Body of pancreas (tissue), 4 donors: ENCODE results near the gene APOBEC3B. TPM values are rescaled to one million over a fixed set of nuclear protein-coding genes. Genes with fewer than 3 reads are reported as not detected.
"Not testable (repeated sequence)": the region's sequence is repeated elsewhere in the genome, so short reads cannot be mapped to it uniquely, and the experiment has no call there.

Experiments
- ATAC-seq: fragments of 150-250 bp; one replicate; pipeline ENCODE4 v1.9.1; 2016
- DNase-seq, 4 donors: peaks; one replicate each; pipeline ENCODE4 v3.0.0-alpha.2; 2019
- H3K27ac ChIP-seq, 4 donors: fragments of 200-600 bp; sonication (generic); 1 replicate in 3 of 4; 2 replicates in 1 of 4; pipeline versions ENCODE4 v1.5.1 to v1.6.1; 2016 to 2019; ENCODE audit warnings: mild to moderate bottlenecking in 1 of 4, mixed read lengths in 1 of 4, moderate library complexity in 1 of 4
- H3K27me3 ChIP-seq, 2 donors: fragments of 200-600 bp; sonication (generic); one replicate each; pipeline ENCODE4 v1.6.0; 2016; ENCODE audit warnings: mild to moderate bottlenecking in 1 of 2
- H3K36me3 ChIP-seq, 2 donors: fragments of 200-600 bp; sonication (generic); replicated peaks in 1 of 2; 2 replicates each; pipeline ENCODE4 v1.5.1; 2016; ENCODE audit warnings: low read depth in 2 of 2; ENCODE audit not compliant: insufficient read depth in 1 of 2
- H3K4me1 ChIP-seq: fragments of 200-600 bp; sonication (generic); one replicate; pipeline ENCODE4 v1.6.0; 2016
- H3K4me3 ChIP-seq, 2 donors: fragments of 200-600 bp; sonication (generic); 1 replicate in 1 of 2; 2 replicates in 1 of 2; pipeline ENCODE4 v1.5.1; 2016 to 2019
- H3K9me3 ChIP-seq, 3 donors: fragments of 200-600 bp; sonication (generic); 1 replicate in 2 of 3; 2 replicates in 1 of 3; pipeline ENCODE4 v1.5.1; 2016
- POLR2A ChIP-seq, 3 donors: fragments of 450-650 bp; IDR thresholded peaks; one replicate each; pipeline ENCODE4 v1.6.1; 2016; ENCODE audit warnings: antibody characterized with exemption in 3 of 3, mild to moderate bottlenecking in 2 of 3
- WGBS, 2 donors: methylation state at CpG; one replicate each; pipeline ENCODE4 v1.1.5; 2017; 5-methylcytosine and 5-hydroxymethylcytosine counted together
- intact Hi-C: fragments of 100-400 bp; cut with DNase I; formaldehyde crosslinking; loops from one replicate; pipeline ENCODE4 v1.15.1; 2023
- total RNA-seq, 2 donors: library from RNA; depleted of rRNA; stranded (reverse); fragments of >200 nt; gene quantifications; one replicate each; pipeline ENCODE4 v1.1.0, GENCODE V29; 2016
- TF ChIP-seq, protein P1 (sequence below), 7 experiments: fragments of 450-650 bp in 4 of 7; fragments of 200-600 bp in 3 of 7; sonication (generic) in 3 of 7; IDR thresholded peaks; one replicate each; pipeline ENCODE4 v1.5.1; 2016 to 2019; ENCODE audit warnings: antibody characterized with exemption in 7 of 7

Gene APOBEC3B
- total RNA-seq, 2 donors from 2014 or later, result 2.1 TPM; not detected in 1

DNA sequence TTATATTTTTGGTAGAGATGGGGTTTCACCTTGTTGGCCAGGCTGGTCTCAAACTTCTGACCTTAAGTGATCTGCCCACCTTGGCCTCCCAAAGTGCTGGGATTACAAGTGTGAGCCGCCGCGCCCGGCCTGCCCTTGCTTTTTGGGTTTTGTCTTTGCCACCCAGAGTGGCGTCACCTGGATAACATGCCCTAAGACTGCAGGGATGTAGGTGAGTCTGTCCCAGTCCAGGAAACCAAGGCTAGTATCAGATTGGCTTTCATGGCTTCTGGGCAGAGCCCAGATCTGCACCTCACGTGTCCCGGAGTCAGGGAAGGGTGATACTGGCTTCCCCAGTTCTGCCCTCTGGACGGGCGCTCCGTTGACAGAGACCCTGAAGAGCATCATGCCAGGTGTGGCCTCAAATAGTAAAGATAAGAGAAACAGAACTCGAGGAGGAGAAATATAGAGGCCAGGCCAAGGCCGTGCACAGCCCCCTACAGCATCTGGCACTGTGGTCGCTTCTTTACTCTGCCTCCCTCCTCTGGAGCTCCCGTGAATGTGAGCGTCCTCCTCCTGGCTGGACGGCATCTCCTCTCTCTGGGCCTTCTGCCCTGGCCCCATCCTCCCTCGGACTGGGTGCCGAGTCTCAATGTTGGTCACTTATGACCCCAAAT lies 7.8 kb upstream of the APOBEC3B start:
- Histone ChIP-seq H3K4me1 (peaks cover 5% of the 10 kb centered on the region), H3K4me3 (no peak overlapping the region), H3K27me3 (no peaks in the 10 kb centered on the region), H3K27ac (no peak overlapping the region), H3K36me3 (no peaks in the 10 kb centered on the region), H3K9me3 (no peaks in the 10 kb centered on the region)
- intact Hi-C loops, result no loop called here
- DNase-seq (no peak), ATAC-seq (no peak)
- WGBS, 2 donors, result 80 to 90% methylated on average over 16 to 18 of the region's 18 CpGs
- no peak for TF ChIP-seq POLR2A (IDR thresholded peaks at IDR 0.05)
- TF ChIP-seq, protein P1, sequence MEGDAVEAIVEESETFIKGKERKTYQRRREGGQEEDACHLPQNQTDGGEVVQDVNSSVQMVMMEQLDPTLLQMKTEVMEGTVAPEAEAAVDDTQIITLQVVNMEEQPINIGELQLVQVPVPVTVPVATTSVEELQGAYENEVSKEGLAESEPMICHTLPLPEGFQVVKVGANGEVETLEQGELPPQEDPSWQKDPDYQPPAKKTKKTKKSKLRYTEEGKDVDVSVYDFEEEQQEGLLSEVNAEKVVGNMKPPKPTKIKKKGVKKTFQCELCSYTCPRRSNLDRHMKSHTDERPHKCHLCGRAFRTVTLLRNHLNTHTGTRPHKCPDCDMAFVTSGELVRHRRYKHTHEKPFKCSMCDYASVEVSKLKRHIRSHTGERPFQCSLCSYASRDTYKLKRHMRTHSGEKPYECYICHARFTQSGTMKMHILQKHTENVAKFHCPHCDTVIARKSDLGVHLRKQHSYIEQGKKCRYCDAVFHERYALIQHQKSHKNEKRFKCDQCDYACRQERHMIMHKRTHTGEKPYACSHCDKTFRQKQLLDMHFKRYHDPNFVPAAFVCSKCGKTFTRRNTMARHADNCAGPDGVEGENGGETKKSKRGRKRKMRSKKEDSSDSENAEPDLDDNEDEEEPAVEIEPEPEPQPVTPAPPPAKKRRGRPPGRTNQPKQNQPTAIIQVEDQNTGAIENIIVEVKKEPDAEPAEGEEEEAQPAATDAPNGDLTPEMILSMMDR (IDR thresholded peaks at IDR 0.05), result no peak

DNA sequence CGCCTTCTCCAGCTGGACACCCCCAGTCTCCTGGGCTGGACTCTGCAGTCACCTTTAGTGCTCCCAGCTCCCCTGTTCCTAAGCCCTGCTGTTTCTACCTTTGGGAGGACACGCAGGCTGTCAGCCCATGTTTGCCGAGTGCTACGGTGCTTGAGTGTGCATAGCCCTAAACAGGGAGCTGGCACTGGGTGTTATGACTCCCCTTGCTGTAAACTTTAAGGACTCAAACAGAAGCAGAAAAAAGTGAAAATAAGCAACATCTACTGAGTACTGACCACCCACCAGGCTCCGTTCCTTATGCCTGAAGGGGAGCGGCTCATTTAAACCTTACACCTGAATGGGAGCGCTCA lies 7.3 kb upstream of the APOBEC3B start:
- Histone ChIP-seq H3K36me3 (no peaks in the 10 kb centered on the region), H3K9me3 (no peaks in the 10 kb centered on the region), H3K4me1 (peaks cover 5% of the 10 kb centered on the region), H3K27me3 (no peaks in the 10 kb centered on the region), H3K27ac (no peak overlapping the region), H3K4me3 (no peak overlapping the region)
- no peak for TF ChIP-seq POLR2A (IDR thresholded peaks at IDR 0.05)
- TF ChIP-seq, protein P1 (IDR thresholded peaks at IDR 0.05), result no peak
- DNase-seq, result no peak
- 89 to 96% methylated on average over 7 of the region's 7 CpGs for WGBS, 2 donors
- no peak for ATAC-seq
- intact Hi-C loops, result no loop called here

DNA sequence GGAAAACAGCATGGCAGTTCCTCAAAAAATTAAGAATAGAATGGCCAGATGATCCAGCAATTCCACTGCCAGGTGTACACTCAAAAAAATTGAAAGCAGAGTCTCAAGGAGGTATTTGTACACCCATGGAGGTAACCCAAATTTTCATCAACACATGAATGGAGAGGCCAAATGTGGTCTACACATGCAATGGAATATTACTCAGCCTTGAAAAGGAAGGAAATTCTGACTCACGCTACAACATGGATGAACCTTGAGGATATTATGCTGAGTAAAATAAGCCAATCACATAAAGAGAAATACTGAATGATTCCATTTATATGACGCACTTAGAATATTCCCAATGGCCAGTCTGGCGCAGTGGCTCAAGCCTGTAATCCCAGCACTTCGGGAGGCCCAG lies 4.9 kb upstream of the APOBEC3B start:
- intact Hi-C loops, DNase-seq: not testable (repeated sequence)

DNA sequence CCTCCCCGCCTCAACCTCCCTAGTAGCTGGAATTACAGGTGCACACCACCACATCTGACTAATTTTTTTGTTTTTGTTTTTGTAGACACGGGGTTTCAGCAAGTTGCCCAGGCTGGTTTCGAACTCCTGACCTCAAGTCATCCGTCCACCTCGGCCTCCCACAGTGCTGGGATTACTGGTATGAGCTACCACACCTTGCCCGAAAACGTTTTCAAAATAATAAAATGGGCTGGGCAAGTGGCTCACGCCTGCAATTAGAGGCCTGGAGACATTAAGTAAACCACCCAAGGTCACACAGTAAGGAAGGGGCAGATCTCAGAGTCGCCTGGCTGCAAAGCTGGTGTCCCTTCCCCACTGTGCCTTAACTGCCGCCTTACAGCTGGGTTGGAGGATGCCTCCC lies 1.6 kb upstream of the APOBEC3B start:
- DNase-seq, intact Hi-C loops, H3K36me3 ChIP-seq, ATAC-seq, H3K9me3 ChIP-seq, H3K4me3 ChIP-seq, H3K27me3 ChIP-seq: not testable (repeated sequence)
- Histone ChIP-seq H3K27ac (peak overlapping the region in 3 of 4 donors; percentile 74 to 95 (median 86)), H3K4me1 (peaks cover 46% of the 10 kb centered on the region)
- WGBS, 2 donors, result 38 to 55% methylated on average over 10 of the region's 10 CpGs

More for the DNA sequence above, 4.9 kb upstream of the APOBEC3B start:
- peaks cover 24% of the 10 kb centered on the region for H3K4me1 ChIP-seq
- H3K36me3 ChIP-seq, H3K9me3 ChIP-seq, H3K27me3 ChIP-seq, H3K27ac ChIP-seq, H3K4me3 ChIP-seq, ATAC-seq: not testable (repeated sequence)
- 96 to 97% methylated on average over 4 of the region's 4 CpGs for WGBS, 2 donors

DNA sequence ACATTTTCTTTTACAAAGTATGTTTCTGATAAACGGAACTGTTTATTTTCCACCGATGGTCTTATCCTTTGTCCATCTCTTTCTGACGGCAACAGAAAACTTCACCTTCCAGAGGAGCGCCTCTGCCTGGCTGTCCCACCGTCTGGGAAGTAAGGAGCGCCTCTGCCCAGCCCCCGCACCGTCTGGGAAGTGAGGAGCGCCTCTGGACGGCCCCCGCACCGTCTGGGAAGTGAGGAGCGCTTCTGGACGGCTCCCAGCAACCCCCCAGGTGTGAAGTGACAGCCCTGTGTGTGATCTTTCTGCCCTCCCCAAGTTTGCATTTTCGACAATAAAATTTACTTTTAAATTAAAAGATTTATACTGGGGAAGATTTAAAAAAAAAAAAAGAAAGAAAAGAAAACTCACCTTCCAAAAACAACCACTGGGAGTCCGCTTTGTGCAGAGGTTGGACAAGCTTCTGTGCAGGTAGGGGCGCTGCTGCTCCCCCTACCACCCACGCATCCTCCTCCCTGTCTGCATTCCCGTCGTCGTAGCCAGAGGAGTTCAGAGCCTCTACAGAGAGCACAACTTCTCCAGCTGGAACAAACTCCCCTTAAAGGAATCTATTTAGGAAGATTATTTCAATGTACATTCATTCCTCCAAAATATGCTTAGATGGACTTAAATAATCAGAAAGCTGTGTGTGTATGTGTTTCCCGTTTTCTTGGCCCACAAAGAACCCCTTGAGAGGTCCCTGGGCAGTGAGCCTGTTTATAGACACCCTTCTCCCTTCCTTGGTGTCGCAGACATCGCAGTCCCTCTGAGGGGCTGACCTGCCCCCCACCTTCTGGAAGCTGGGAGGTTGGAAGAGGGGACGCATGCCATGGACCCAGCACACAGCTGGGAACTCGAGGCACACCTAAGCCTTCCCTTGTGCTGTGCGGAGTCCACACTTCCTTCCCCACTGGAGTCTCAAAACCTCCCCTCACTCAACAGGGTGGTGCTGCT lies 849 bp upstream of the APOBEC3B start:
- Histone ChIP-seq H3K4me3 (no peak overlapping the region), H3K27me3 (no peaks in the 10 kb centered on the region), H3K36me3 (no peaks in the 10 kb centered on the region), H3K4me1 (peaks cover 50% of the 10 kb centered on the region), H3K27ac (peak overlapping the region in 3 of 4 donors; percentile 86 to 95 (median 92)), H3K9me3 (no peaks in the 10 kb centered on the region)
- TF ChIP-seq POLR2A (IDR thresholded peaks at IDR 0.05), result peak in 2 of 3 donors; percentile 70 to 81
- TF ChIP-seq, protein P1 (IDR thresholded peaks at IDR 0.05), result peak in 5 of 7 experiments; percentile 61 to 96 (median 77)
- peak in 3 of 4 donors; percentile 73 to 82 (median 80) for DNase-seq
- ATAC-seq, result peak; percentile 59
- intact Hi-C loops, result no loop called here
- WGBS, 2 donors, result 10 to 24% methylated on average over 27 of the region's 27 CpGs
